SK-N-MC (cell line): ENCODE measurements around the gene S1PR2.
"Not testable (repeated sequence)": the region's sequence is repeated elsewhere in the genome, so short reads cannot be mapped to it uniquely, and the experiment has no call there.

Source experiments
- EZH2 ChIP-seq: fragments of 200-600 bp; sonication (generic); IDR thresholded peaks from one replicate; pipeline ENCODE4 v1.6.1; 2017; ENCODE audit warnings: antibody characterized with exemption
- FOXP2 ChIP-seq: optimal IDR thresholded peaks from 2 replicates; pipeline ENCODE3; 2011; ENCODE audit warnings: mild to moderate bottlenecking, moderate library complexity; ENCODE audit not compliant: insufficient read depth; ENCODE audit errors: extremely low read length, control extremely low read depth
- POLR2AphosphoS5 ChIP-seq: IDR thresholded peaks from 2 replicates; pipeline ENCODE4 v1.6.1; 2012; ENCODE audit warnings: mild to moderate bottlenecking, low read depth, low read length, borderline replicate concordance

DNA sequence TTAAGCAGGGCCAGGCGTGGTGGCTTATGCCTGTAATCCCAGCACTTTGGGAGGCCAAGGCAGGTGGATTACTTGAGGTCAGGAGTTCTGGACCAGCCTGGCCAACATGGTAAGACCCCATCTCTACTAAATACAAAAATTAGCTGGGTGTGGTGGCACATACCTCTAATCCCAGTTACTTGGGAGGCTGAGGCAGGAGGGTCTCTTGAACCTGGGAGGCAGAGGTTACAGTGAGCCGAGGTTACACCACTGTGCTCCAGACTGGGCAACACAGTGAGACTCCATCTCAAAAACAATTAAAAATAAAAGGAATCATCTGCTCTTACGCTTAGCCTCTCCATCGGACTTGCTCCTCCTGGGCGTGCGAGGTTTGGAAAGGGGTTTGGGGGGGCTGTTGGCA is 51.1 kb downstream of the S1PR2 start:
- not testable (repeated sequence) for TF ChIP-seq EZH2, POLR2AphosphoS5, FOXP2
